Transverse colon (tissue), 4 donors: Measurements from ENCODE around the gene MYO18B.

Experiments
- POLR2A ChIP-seq: fragments of 450-650 bp; IDR thresholded peaks from one replicate; pipeline ENCODE4 v1.6.1; 2016; ENCODE audit warnings: antibody characterized with exemption, mild to moderate bottlenecking, moderate library complexity
- POLR2AphosphoS5 ChIP-seq, 3 donors: sonication (generic); formaldehyde crosslinking; IDR thresholded peaks; one replicate each; pipeline ENCODE4 v1.6.1; 2016; ENCODE audit warnings: antibody characterized with exemption in 3 of 3
- TF ChIP-seq, protein P1 (sequence below), 5 experiments: fragments of 200-600 bp in 3 of 5; fragments of 450-650 bp in 2 of 5; sonication (generic) in 3 of 5; IDR thresholded peaks; 1 replicate in 2 of 5; 2 replicates in 3 of 5; pipeline ENCODE4 v1.5.1; 2016 to 2017; ENCODE audit warnings: antibody characterized with exemption in 5 of 5, inconsistent platforms in 3 of 5, mild to moderate bottlenecking in 2 of 5, moderate library complexity in 1 of 5

DNA sequence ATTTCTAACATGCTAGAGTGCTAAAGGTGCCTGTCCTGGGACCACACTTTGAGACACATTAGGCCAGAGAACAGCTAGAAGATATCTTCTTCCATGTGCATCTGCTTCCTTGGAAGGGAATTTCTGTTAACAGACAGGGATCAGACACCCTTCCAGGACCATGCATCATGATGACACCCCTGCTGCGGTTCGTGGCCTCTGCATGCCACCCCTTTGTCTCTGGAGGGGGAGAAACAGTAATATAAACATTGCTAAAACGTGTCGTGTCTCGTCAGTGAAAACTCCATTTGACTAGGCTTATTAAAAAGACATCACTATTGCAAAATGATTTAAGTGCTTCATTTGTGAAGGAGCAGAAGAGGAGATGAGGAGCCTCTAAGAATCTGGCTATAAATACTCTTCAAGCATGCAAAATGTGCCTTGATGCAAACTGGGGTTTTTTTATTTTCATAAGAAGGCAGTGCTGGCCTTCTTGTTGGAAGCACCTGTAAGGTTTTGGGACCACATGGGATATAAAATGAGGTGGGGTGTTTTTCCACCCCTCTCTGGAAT lies 141.6 kb downstream of the MYO18B start:
- TF ChIP-seq, protein P1, sequence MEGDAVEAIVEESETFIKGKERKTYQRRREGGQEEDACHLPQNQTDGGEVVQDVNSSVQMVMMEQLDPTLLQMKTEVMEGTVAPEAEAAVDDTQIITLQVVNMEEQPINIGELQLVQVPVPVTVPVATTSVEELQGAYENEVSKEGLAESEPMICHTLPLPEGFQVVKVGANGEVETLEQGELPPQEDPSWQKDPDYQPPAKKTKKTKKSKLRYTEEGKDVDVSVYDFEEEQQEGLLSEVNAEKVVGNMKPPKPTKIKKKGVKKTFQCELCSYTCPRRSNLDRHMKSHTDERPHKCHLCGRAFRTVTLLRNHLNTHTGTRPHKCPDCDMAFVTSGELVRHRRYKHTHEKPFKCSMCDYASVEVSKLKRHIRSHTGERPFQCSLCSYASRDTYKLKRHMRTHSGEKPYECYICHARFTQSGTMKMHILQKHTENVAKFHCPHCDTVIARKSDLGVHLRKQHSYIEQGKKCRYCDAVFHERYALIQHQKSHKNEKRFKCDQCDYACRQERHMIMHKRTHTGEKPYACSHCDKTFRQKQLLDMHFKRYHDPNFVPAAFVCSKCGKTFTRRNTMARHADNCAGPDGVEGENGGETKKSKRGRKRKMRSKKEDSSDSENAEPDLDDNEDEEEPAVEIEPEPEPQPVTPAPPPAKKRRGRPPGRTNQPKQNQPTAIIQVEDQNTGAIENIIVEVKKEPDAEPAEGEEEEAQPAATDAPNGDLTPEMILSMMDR (IDR thresholded peaks at IDR 0.05), result no peak
- TF ChIP-seq POLR2AphosphoS5 (IDR thresholded peaks at IDR 0.05), result no peak
- TF ChIP-seq POLR2A, result no peak
